GM23338 (cell line): ENCODE data around the gene PPIL1. TPM values are rescaled to one million over a fixed set of nuclear protein-coding genes. Genes with fewer than 3 reads are reported as not detected.

ENCODE experiments used
- ATAC-seq: fragments of 200-7000 bp; cut with Tn5 transposase; 3 replicates; pipeline ENCODE4 v1.9.1; 2020
- DNase-seq: peaks from one replicate; pipeline ENCODE4 v3.0.0-alpha.2; 2015; ENCODE audit warnings: low spot score
- H2AFZ ChIP-seq: fragments of 200-600 bp; sonication (generic); 2 replicates; pipeline ENCODE4 v1.8.0; 2016; ENCODE audit warnings: antibody characterized with exemption, mild to moderate bottlenecking, moderate library complexity
- H3F3A ChIP-seq: fragments of 200-600 bp; sonication (generic); replicated peaks from 2 replicates; pipeline ENCODE4 v1.8.0; 2017; ENCODE audit warnings: antibody characterized with exemption, mixed run types, low read depth
- H3K27ac ChIP-seq: fragments of 200-600 bp; sonication (generic); 2 replicates; pipeline ENCODE4 v1.6.1; 2016; ENCODE audit warnings: low read depth
- H3K27me3 ChIP-seq: fragments of 200-600 bp; sonication (generic); 2 replicates; pipeline ENCODE4 v1.8.0; 2016; ENCODE audit warnings: mild to moderate bottlenecking, mixed run types, moderate library complexity; ENCODE audit not compliant: insufficient read depth
- H3K36me3 ChIP-seq: fragments of 200-600 bp; sonication (generic); 2 replicates; pipeline ENCODE4 v1.8.0; 2016; ENCODE audit warnings: mild to moderate bottlenecking; ENCODE audit not compliant: insufficient read depth
- H3K4me1 ChIP-seq: fragments of 200-600 bp; sonication (generic); 2 replicates; pipeline ENCODE4 v1.8.0; 2016; ENCODE audit warnings: mild to moderate bottlenecking, moderate library complexity; ENCODE audit not compliant: insufficient read depth
- H3K4me2 ChIP-seq: fragments of 200-600 bp; sonication (generic); 2 replicates; pipeline ENCODE4 v1.7.1; 2017; ENCODE audit warnings: mixed run types
- H3K4me3 ChIP-seq: fragments of 200-600 bp; sonication (generic); 2 replicates; pipeline ENCODE4 v1.6.1; 2016; ENCODE audit warnings: mixed run types
- H3K79me2 ChIP-seq: fragments of 200-600 bp; sonication (generic); replicated peaks from 2 replicates; pipeline ENCODE4 v1.8.0; 2017; ENCODE audit warnings: mild to moderate bottlenecking; ENCODE audit not compliant: insufficient read depth
- H3K9me2 ChIP-seq: fragments of 200-600 bp; sonication (generic); 2 replicates; pipeline ENCODE4 v1.8.0; 2017; ENCODE audit not compliant: insufficient read depth
- H4K20me1 ChIP-seq: fragments of 200-600 bp; sonication (generic); replicated peaks from 2 replicates; pipeline ENCODE4 v1.8.0; 2017; ENCODE audit warnings: mild to moderate bottlenecking; ENCODE audit not compliant: insufficient read depth
- H3K27ac Mint-ChIP-seq: 2 replicates; pipeline ENCODE4 v1.8.0; 2020; ENCODE audit warnings: inconsistent platforms, mild to moderate bottlenecking, moderate library complexity, mixed read lengths
- H3K27me3 Mint-ChIP-seq: 3 replicates; pipeline ENCODE4 v1.8.0; 2022; ENCODE audit warnings: low read depth, mild to moderate bottlenecking, moderate library complexity, mixed read lengths, inconsistent platforms; ENCODE audit not compliant: insufficient read depth, poor library complexity
- H3K36me3 Mint-ChIP-seq: 3 replicates; pipeline ENCODE4 v1.8.0; 2021; ENCODE audit warnings: low read depth, mild to moderate bottlenecking, inconsistent platforms, moderate library complexity, mixed read lengths
- H3K4me1 Mint-ChIP-seq: 3 replicates; pipeline ENCODE4 v1.8.0; 2020; ENCODE audit warnings: mild to moderate bottlenecking, inconsistent platforms, mixed read lengths
- H3K4me3 Mint-ChIP-seq: 3 replicates; pipeline ENCODE4 v1.8.0; 2021; ENCODE audit warnings: moderate library complexity, mild to moderate bottlenecking, inconsistent platforms, mixed read lengths
- H3K9me3 Mint-ChIP-seq: 3 replicates; pipeline ENCODE4 v1.8.0; 2020; ENCODE audit warnings: moderate library complexity, mild to moderate bottlenecking, inconsistent platforms, mixed read lengths
- CREB1 ChIP-seq: fragments of 250-450 bp; sonication (Bioruptor Pico); IDR thresholded peaks from 2 replicates; pipeline ENCODE4 v1.5.0; 2020; ENCODE audit warnings: low read depth, mild to moderate bottlenecking, moderate library complexity
- EZH2 ChIP-seq: fragments of 200-600 bp; sonication (generic); IDR thresholded peaks from one replicate; pipeline ENCODE4 v1.8.0; 2017; ENCODE audit warnings: antibody characterized with exemption, mild to moderate bottlenecking, low read depth; ENCODE audit not compliant: unreplicated experiment
- JUNB ChIP-seq: IDR thresholded peaks from one replicate; pipeline ENCODE4 v1.6.1; 2016; ENCODE audit warnings: antibody characterized with exemption; ENCODE audit not compliant: unreplicated experiment
- NANOG ChIP-seq: IDR thresholded peaks from 2 replicates; pipeline ENCODE4 v1.6.1; 2016; ENCODE audit warnings: antibody characterized with exemption, borderline replicate concordance
- POLR2AphosphoS5 ChIP-seq: IDR thresholded peaks from 2 replicates; pipeline ENCODE4 v1.6.1; 2016; ENCODE audit warnings: antibody characterized with exemption, low read depth
- REST ChIP-seq: IDR thresholded peaks from one replicate; pipeline ENCODE4 v1.6.1; 2018; ENCODE audit warnings: antibody characterized with exemption; ENCODE audit not compliant: unreplicated experiment
- ZNF462 ChIP-seq: fragments of 250-450 bp; sonication (Bioruptor Pico); IDR thresholded peaks from 2 replicates; pipeline ENCODE4 v1.5.0; 2020; ENCODE audit warnings: mild to moderate bottlenecking, moderate library complexity
- polyA plus RNA-seq: library from polyadenylated mRNA; unstranded; fragments of >200 nt; fragmentation: Nextera tagmentation; extraction: Ambion mirVana; gene quantifications from 2 replicates; pipeline ENCODE4 v1.2.1, GENCODE V29; 2016
- total RNA-seq: library from RNA; depleted of rRNA; stranded (reverse); fragments of >200 nt; shearing (Covaris generic); gene quantifications from 2 replicates; pipeline ENCODE4 v1.2.3, GENCODE V29; 2014

PPIL1 gene
- total and polyA plus RNA-seq, 2 experiments from 2014 or later, result 57.3 to 79.4 TPM

- Mint-ChIP-seq H3K4me1 (peaks cover 3% of the 10 kb centered on the region; the same call in 2 of the 3 replicates), H3K27ac (no peak overlapping the region), H3K4me3 (no peak overlapping the region), H3K9me3 (no peaks in the 10 kb centered on the region), H3K36me3 (no peaks in the 10 kb centered on the region), H3K27me3 (peaks cover 5% of the 10 kb centered on the region)
- Histone ChIP-seq H4K20me1 (0 out of 2 replicates have a peak, but pooled peaks cover 4% of the 10 kb centered on the region), H3K4me1 (peaks cover 4% of the 10 kb centered on the region; the same call in 1 of the 2 replicates), H3K9me2 (no peaks in the 10 kb centered on the region), H3F3A (no peaks in the 10 kb centered on the region), H3K27ac (no peak overlapping the region), H3K36me3 (no peaks in the 10 kb centered on the region), H3K27me3 (no peaks in the 10 kb centered on the region), H3K4me3 (no peak overlapping the region), H2AFZ (no peak overlapping the region), H3K79me2 (no peaks in the 10 kb centered on the region), H3K4me2 (no peak overlapping the region)
- no peak for TF ChIP-seq REST
- TF ChIP-seq NANOG, result no peak
- TF ChIP-seq JUNB, result no peak
- no peak for TF ChIP-seq ZNF462
- no peak for TF ChIP-seq CREB1 (CRISPR knock-in tag)
- TF ChIP-seq EZH2, result no peak
- no peak for TF ChIP-seq POLR2AphosphoS5
- DNase-seq (no peak), ATAC-seq (no peak)
Observed at GRCh38 chr6:36924131-36924530, 49.5 kb upstream of the PPIL1 start.
